ENCODE data around the gene PHF8. TPM values are rescaled to one million over a fixed set of nuclear protein-coding genes. Genes with fewer than 3 reads are reported as not detected.

PHF8 gene
- total and polyA plus RNA-seq, 9 of the 15 experiments (the other 6 are each of a cell fraction or from before 2014, with no cell fraction given), result 2.5 to 25.7 (median 12.1) TPM

DNA sequence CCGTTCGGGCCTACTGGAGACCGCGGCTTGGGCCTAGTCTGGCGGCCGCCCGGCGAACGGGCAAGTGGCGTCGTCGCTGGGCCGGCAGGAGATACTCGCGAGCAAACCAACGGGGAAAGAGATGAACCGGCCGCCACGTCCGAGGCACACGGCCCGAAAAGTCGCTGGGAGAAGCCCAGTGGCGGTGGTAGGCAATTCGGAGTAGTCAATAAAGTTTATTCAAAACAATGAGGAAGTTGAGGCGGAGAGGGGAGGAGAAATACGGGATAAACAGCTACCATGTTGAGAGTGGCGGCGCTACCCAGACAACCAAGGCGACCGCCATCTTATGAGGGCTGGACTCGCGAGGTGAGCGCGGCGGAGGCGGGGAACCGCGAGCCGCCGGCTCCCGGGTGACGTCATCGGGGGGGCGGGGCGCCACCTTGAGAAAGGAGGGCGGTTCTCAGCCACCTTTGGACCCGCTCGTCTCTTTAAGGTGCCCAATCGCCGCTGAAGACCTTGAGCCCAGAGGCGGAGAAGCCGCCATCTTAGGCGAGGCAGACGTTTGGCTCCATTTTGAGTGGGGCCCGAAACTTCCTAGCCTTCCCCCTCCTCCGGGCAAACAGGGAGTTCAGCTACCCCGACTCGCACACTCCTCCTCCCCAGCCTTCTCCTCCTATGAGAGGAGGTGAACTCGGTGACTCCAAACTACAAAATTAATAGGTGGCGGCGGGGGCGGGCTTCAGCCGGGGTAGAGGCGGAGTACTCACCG is at the start of gene PHF8 (continued):
- TF ChIP-seq MYBL2 (IDR thresholded peaks at IDR 0.05; ENCODE audit: low read depth), result no peak
- no peak for TF ChIP-seq MYBL2 (CRISPR knock-in tag; IDR thresholded peaks at IDR 0.05; ENCODE audit: borderline replicate concordance)
- TF ChIP-seq ZNF79 (CRISPR knock-in tag; IDR thresholded peaks at IDR 0.05; ENCODE audit: low read depth), result no peak
- TF ChIP-seq RBM17 (IDR thresholded peaks at IDR 0.05; ENCODE audit: borderline replicate concordance, low read depth, low read length), result no peak
- TF ChIP-seq XRCC3 (IDR thresholded peaks at IDR 0.05), result no peak
- no peak for TF ChIP-seq ZNF12 (CRISPR knock-in tag; IDR thresholded peaks at IDR 0.05)
- no peak for TF ChIP-seq POU5F1 (IDR thresholded peaks at IDR 0.05; ENCODE audit: borderline replicate concordance, low read depth, low read length, partially characterized antibody)
- peak; percentile 84 for TF ChIP-seq EP400 (IDR thresholded peaks at IDR 0.05)
- TF ChIP-seq, protein P1, sequence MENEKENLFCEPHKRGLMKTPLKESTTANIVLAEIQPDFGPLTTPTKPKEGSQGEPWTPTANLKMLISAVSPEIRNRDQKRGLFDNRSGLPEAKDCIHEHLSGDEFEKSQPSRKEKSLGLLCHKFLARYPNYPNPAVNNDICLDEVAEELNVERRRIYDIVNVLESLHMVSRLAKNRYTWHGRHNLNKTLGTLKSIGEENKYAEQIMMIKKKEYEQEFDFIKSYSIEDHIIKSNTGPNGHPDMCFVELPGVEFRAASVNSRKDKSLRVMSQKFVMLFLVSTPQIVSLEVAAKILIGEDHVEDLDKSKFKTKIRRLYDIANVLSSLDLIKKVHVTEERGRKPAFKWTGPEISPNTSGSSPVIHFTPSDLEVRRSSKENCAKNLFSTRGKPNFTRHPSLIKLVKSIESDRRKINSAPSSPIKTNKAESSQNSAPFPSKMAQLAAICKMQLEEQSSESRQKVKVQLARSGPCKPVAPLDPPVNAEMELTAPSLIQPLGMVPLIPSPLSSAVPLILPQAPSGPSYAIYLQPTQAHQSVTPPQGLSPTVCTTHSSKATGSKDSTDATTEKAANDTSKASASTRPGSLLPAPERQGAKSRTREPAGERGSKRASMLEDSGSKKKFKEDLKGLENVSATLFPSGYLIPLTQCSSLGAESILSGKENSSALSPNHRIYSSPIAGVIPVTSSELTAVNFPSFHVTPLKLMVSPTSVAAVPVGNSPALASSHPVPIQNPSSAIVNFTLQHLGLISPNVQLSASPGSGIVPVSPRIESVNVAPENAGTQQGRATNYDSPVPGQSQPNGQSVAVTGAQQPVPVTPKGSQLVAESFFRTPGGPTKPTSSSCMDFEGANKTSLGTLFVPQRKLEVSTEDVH (IDR thresholded peaks at IDR 0.05; ENCODE audit: low read depth, partially characterized antibody), result peak; percentile 63
- TF ChIP-seq ZNF764 (CRISPR knock-in tag; IDR thresholded peaks at IDR 0.05; ENCODE audit: low read depth), result no peak
- no peak for TF ChIP-seq RCOR1 (IDR thresholded peaks at IDR 0.05; ENCODE audit: borderline replicate concordance in 1 of 2, low read depth in 2 of 2, low read length in 2 of 2)
- TF ChIP-seq, protein P2, sequence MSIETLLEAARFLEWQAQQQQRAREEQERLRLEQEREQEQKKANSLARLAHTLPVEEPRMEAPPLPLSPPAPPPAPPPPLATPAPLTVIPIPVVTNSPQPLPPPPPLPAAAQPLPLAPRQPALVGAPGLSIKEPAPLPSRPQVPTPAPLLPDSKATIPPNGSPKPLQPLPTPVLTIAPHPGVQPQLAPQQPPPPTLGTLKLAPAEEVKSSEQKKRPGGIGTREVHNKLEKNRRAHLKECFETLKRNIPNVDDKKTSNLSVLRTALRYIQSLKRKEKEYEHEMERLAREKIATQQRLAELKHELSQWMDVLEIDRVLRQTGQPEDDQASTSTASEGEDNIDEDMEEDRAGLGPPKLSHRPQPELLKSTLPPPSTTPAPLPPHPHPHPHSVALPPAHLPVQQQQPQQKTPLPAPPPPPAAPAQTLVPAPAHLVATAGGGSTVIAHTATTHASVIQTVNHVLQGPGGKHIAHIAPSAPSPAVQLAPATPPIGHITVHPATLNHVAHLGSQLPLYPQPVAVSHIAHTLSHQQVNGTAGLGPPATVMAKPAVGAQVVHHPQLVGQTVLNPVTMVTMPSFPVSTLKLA (conservative IDR thresholded peaks at IDR 0.05), result peak; percentile 64 to 72
- no peak for TF ChIP-seq ZNF217 (CRISPR knock-in tag; IDR thresholded peaks at IDR 0.05)
- TF ChIP-seq CTBP1 (IDR thresholded peaks at IDR 0.05; ENCODE audit: borderline replicate concordance), result peak; percentile 35; the same call in 1 of the 2 replicates
- no peak for TF ChIP-seq THRAP3 (IDR thresholded peaks at IDR 0.05; ENCODE audit: borderline replicate concordance)
- peak; percentile 67 for TF ChIP-seq HNRNPLL (IDR thresholded peaks at IDR 0.05; ENCODE audit: low read depth, low read length, poor library complexity, severe bottlenecking)
- peak; percentile 64 for TF ChIP-seq HMGN3 (IDR thresholded peaks at IDR 0.05; ENCODE audit: borderline replicate concordance, extremely low read depth, insufficient read length, low read depth, low read length)
- no peak for TF ChIP-seq MTF1 (CRISPR knock-in tag; IDR thresholded peaks at IDR 0.05; ENCODE audit: borderline replicate concordance)
- TF ChIP-seq, protein P3, sequence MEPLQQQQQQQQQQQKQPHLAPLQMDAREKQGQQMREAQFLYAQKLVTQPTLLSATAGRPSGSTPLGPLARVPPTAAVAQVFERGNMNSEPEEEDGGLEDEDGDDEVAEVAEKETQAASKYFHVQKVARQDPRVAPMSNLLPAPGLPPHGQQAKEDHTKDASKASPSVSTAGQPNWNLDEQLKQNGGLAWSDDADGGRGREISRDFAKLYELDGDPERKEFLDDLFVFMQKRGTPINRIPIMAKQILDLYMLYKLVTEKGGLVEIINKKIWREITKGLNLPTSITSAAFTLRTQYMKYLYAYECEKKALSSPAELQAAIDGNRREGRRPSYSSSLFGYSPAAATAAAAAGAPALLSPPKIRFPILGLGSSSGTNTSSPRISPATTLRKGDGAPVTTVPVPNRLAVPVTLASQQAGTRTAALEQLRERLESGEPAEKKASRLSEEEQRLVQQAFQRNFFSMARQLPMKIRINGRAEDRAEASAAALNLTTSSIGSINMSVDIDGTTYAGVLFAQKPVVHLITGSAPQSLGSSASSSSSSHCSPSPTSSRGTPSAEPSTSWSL (CRISPR knock-in tag; IDR thresholded peaks at IDR 0.05; ENCODE audit: borderline replicate concordance), result no peak
- no peak for TF ChIP-seq BCL6 (CRISPR knock-in tag; IDR thresholded peaks at IDR 0.05)
- no peak for TF ChIP-seq GABPB1 (CRISPR knock-in tag; IDR thresholded peaks at IDR 0.05)

Measured in K562 (cell line).